Astrocyte of the hippocampus (primary cell): Measurements from ENCODE around the gene PMCH.
"Not testable (repeated sequence)": the region's sequence is repeated elsewhere in the genome, so short reads cannot be mapped to it uniquely, and the experiment has no call there.

Source experiments
- DNase-seq: peaks from one replicate; pipeline ENCODE4 v3.0.0; 2011; ENCODE audit warnings: low read depth, low spot score

Gene PMCH

GRCh38 chr12:102197789-102198188 is at the start of gene PMCH:
PMCH (minus strand) TSS chr12:102197833; CDS start chr12:102197770, 63 bp downstream.
- peak; percentile 38 for DNase-seq

GRCh38 chr12:102240859-102241258 is 43.2 kb upstream of the PMCH start:
- DNase-seq, result not testable (repeated sequence)

- DNase-seq, result no peak
Observed at GRCh38 chr12:102234599-102234998, 37.0 kb upstream of the PMCH start.

GRCh38 chr12:102232446-102232845 is 34.8 kb upstream of the PMCH start:
- no peak for DNase-seq

- no peak for DNase-seq
Observed at GRCh38 chr12:102232036-102232435, 34.4 kb upstream of the PMCH start.

- no peak for DNase-seq
Observed at GRCh38 chr12:102227954-102228353, 30.3 kb upstream of the PMCH start.

- no peak for DNase-seq
Observed at GRCh38 chr12:102220736-102221135, 23.1 kb upstream of the PMCH start.

- peak; percentile 77 for DNase-seq
Observed at GRCh38 chr12:102215992-102216691, 18.5 kb upstream of the PMCH start.

GRCh38 chr12:102204025-102204424 is 6.4 kb upstream of the PMCH start:
- DNase-seq, result no peak

GRCh38 chr12:102202556-102202955 is 4.9 kb upstream of the PMCH start:
- DNase-seq, result no peak

- DNase-seq, result no peak
Observed at GRCh38 chr12:102201436-102202061, 3.9 kb upstream of the PMCH start.

GRCh38 chr12:102195826-102196225 is 1.8 kb downstream of the PMCH start:
- no peak for DNase-seq

- no peak for DNase-seq
Observed at GRCh38 chr12:102182635-102183034, 15.0 kb downstream of the PMCH start.

GRCh38 chr12:102174761-102175160 is 22.9 kb downstream of the PMCH start:
- DNase-seq, result no peak

GRCh38 chr12:102174117-102174516 is 23.5 kb downstream of the PMCH start:
- no peak for DNase-seq

GRCh38 chr12:102172436-102172835 is 25.2 kb downstream of the PMCH start:
- DNase-seq, result peak; percentile 55

- DNase-seq, result no peak
Observed at GRCh38 chr12:102171951-102172350, 25.7 kb downstream of the PMCH start.

- DNase-seq, result peak; percentile 46
Observed at GRCh38 chr12:102169922-102170621, 27.6 kb downstream of the PMCH start.

- DNase-seq, result peak; percentile 14
Observed at GRCh38 chr12:102167821-102168604, 29.6 kb downstream of the PMCH start.

- no peak for DNase-seq
Observed at GRCh38 chr12:102163383-102163782, 34.2 kb downstream of the PMCH start.

GRCh38 chr12:102155206-102155605 is 42.4 kb downstream of the PMCH start:
- not testable (repeated sequence) for DNase-seq

- not testable (repeated sequence) for DNase-seq
Observed at GRCh38 chr12:102147062-102147587, 50.5 kb downstream of the PMCH start.
